Neural crest cell (in vitro differentiated cells): ENCODE measurements around the gene KRT77. TPM values are rescaled to one million over a fixed set of nuclear protein-coding genes. Genes with fewer than 3 reads are reported as not detected.
"Not testable (repeated sequence)": the region's sequence is repeated elsewhere in the genome, so short reads cannot be mapped to it uniquely, and the experiment has no call there.

ENCODE experiments used
- DNase-seq: peaks from one replicate; pipeline ENCODE4 v3.0.0; 2021; ENCODE audit warnings: low read depth, mixed read lengths, low spot score
- H3K27ac Mint-ChIP-seq: one replicate; pipeline ENCODE4 v1.8.0; 2021; ENCODE audit warnings: mild to moderate bottlenecking, mixed read lengths; ENCODE audit not compliant: unreplicated experiment
- H3K27me3 Mint-ChIP-seq: 2 replicates; pipeline ENCODE4 v1.8.0; 2021; ENCODE audit warnings: low read depth, mild to moderate bottlenecking, mixed read lengths
- H3K36me3 Mint-ChIP-seq: 2 replicates; pipeline ENCODE4 v1.8.0; 2021; ENCODE audit warnings: low read depth, mild to moderate bottlenecking, mixed read lengths
- H3K4me1 Mint-ChIP-seq: 2 replicates; pipeline ENCODE4 v1.8.0; 2021; ENCODE audit warnings: mixed read lengths
- H3K4me3 Mint-ChIP-seq: one replicate; pipeline ENCODE4 v1.8.0; 2021; ENCODE audit warnings: mild to moderate bottlenecking, mixed read lengths
- H3K9me3 Mint-ChIP-seq: 2 replicates; pipeline ENCODE4 v1.8.0; 2021; ENCODE audit warnings: mixed read lengths
- total RNA-seq: library from RNA; stranded (reverse); gene quantifications from 2 replicates; pipeline ENCODE4 v1.2.1, GENCODE V29; 2021
- TF ChIP-seq, protein P1 (sequence below): fragments of 200-600 bp; sonication (generic); conservative IDR thresholded peaks from 2 replicates; pipeline ENCODE4 v1.5.0; 2021; ENCODE audit warnings: antibody characterized with exemption, mild to moderate bottlenecking

Gene KRT77
- total RNA-seq, 1 donor from 2014 or later, result not detected

DNA sequence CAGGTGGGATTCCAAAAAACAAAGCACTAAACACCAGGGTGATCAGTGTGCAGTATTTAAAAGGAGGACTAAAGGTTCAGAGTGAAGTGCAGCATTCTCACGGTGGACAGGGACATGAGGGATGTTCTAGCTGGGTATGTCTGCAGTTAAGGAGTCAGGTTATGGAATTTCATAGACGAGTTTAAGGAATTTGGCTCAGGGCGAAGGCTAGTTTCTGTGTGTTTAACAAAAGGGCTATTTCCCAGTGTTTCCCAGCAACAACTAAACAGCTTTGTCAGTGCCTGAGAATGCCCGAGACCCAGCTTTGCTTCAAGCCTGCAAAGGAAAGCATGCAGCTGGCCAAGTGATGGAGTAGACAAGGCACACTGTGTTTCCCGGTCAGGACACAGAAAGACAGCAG lies 30.1 kb downstream of the KRT77 start:
- Mint-ChIP-seq H3K4me1 (no peaks in the 10 kb centered on the region), H3K27me3 (peaks cover 9% of the 10 kb centered on the region), H3K36me3 (no peaks in the 10 kb centered on the region), H3K27ac (no peak overlapping the region), H3K9me3 (peaks cover 2% of the 10 kb centered on the region), H3K4me3 (no peak overlapping the region)
- DNase-seq, result no peak
- TF ChIP-seq, protein P1, sequence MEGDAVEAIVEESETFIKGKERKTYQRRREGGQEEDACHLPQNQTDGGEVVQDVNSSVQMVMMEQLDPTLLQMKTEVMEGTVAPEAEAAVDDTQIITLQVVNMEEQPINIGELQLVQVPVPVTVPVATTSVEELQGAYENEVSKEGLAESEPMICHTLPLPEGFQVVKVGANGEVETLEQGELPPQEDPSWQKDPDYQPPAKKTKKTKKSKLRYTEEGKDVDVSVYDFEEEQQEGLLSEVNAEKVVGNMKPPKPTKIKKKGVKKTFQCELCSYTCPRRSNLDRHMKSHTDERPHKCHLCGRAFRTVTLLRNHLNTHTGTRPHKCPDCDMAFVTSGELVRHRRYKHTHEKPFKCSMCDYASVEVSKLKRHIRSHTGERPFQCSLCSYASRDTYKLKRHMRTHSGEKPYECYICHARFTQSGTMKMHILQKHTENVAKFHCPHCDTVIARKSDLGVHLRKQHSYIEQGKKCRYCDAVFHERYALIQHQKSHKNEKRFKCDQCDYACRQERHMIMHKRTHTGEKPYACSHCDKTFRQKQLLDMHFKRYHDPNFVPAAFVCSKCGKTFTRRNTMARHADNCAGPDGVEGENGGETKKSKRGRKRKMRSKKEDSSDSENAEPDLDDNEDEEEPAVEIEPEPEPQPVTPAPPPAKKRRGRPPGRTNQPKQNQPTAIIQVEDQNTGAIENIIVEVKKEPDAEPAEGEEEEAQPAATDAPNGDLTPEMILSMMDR, result no peak

DNA sequence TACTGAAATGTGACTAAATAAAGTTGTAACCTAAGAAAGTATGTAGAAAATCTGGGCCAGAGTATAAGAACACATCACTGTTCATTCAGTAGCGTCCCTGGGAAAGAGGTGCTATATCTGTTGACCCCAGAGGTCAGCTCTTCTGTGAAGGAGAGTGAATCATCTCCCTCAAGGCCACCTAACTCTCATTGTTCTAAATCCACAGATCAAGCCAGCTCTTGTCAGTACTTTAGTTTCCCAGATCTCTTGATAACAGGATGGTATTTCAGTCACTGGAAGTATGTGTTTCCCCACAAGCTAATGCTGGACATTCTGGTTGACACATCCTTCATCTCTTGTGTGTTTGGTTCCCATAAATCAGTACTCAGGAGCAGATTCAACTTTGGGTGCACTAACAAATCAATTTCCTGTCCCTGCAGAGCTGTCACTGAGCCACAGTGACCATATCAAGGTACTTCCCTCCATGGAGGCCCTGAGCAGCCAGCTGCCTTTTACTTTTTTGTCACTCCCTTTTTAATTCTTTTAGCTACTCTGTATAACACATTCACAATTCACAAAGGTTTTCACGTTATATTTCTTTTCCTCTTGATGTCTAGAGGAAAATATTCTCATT lies 30.9 kb downstream of the KRT77 start:
- H3K9me3 Mint-ChIP-seq, result peaks cover 2% of the 10 kb centered on the region
- TF ChIP-seq, protein P1, result no peak
- no peak for DNase-seq
- no peaks in the 10 kb centered on the region for H3K4me1 Mint-ChIP-seq
- H3K27ac Mint-ChIP-seq, result no peak overlapping the region
- no peak overlapping the region for H3K4me3 Mint-ChIP-seq
- peaks cover 11% of the 10 kb centered on the region for H3K27me3 Mint-ChIP-seq
- no peaks in the 10 kb centered on the region for H3K36me3 Mint-ChIP-seq

DNA sequence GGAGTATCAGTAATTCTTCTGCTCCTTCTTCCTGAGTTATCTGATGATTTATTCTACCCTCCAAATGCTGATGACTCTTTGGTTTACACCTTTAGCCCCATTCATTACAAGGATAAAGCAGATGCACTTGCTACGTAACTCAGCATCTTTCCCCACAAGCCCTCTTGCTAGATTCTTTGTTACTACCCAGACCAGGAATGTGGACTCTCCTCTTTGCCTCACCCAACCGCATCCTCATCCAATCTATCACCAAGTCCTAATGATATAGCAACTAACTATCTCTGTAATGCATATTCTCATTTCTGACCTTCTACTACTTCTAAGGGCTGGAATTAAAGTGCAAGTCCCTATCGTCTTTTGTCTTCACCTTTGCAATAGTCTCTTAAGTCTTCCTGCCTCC lies 32.4 kb downstream of the KRT77 start:
- no peak overlapping the region for H3K4me3 Mint-ChIP-seq
- peaks cover 18% of the 10 kb centered on the region for H3K27me3 Mint-ChIP-seq
- no peaks in the 10 kb centered on the region for H3K4me1 Mint-ChIP-seq
- DNase-seq, result no peak
- H3K27ac Mint-ChIP-seq, result no peak overlapping the region
- TF ChIP-seq, protein P1, result no peak
- no peaks in the 10 kb centered on the region for H3K9me3 Mint-ChIP-seq
- H3K36me3 Mint-ChIP-seq, result no peaks in the 10 kb centered on the region

DNA sequence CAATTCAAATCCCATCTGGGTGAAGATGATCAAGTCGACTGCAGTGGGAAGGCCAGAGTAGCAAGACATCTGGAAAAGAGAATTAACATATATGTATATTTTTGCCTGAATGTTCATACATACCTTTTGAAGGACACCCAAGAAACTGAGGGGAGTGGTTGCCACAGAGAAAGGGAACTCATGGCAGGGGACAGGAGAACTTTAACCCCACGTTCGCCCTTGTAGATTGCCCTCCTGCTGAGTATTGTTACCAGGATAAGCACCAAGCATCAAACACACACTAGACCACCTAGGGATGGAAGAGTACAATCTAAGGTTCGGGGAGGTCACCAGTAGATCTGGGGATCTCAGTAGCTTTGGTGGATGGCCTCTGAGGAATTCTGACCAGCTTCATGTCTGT lies 32.8 kb downstream of the KRT77 start:
- no peaks in the 10 kb centered on the region for H3K36me3 Mint-ChIP-seq
- DNase-seq, result no peak
- peaks cover 20% of the 10 kb centered on the region for H3K27me3 Mint-ChIP-seq
- no peak overlapping the region for H3K27ac Mint-ChIP-seq
- H3K4me3 Mint-ChIP-seq, result no peak overlapping the region
- no peaks in the 10 kb centered on the region for H3K9me3 Mint-ChIP-seq
- TF ChIP-seq, protein P1, result no peak
- no peaks in the 10 kb centered on the region for H3K4me1 Mint-ChIP-seq

DNA sequence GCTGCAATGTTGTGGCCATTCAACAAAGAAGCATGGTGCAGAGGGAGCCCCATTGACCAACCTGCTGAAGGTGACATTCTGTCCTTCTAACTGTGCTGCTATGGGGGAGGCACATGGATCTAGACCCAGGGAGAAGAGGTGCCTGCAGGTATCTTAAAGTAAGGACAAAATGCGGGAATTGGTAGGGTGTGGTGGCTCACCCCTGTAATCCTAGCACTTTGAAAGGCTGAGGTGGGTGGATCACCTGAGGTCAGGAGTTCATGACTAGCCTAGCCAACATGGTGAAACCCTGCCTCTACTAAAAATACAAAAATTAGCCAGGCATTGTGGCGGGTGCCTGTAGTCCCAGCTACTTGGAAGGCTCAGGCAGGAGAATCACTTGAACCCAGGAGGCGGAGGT lies 33.4 kb downstream of the KRT77 start:
- DNase-seq, H3K27ac Mint-ChIP-seq, H3K9me3 Mint-ChIP-seq, H3K4me1 Mint-ChIP-seq, H3K36me3 Mint-ChIP-seq, H3K4me3 Mint-ChIP-seq: not testable (repeated sequence)
- H3K27me3 Mint-ChIP-seq, result peaks cover 25% of the 10 kb centered on the region

DNA sequence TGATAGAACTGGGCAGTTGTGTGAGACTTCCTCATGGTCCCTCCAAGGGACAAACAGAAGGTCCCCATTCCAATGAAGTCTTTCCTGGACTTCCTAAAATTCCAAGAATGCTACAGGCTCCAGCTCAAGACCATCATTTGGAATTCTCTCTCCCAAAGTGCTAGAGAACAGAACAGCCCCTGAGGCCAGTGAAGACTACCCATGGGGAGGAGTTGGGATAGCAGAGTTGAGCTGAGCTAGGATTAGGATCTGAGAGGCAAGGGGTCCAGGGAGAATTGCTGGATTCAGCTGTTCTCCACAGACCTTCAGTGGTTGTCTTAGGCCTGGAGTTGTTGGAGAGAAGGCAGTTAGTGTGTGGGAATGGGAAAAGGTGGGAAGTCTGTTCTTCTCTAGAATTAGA lies 33.9 kb downstream of the KRT77 start:
- DNase-seq, result no peak
- TF ChIP-seq, protein P1, result no peak
- no peak overlapping the region for H3K27ac Mint-ChIP-seq
- no peaks in the 10 kb centered on the region for H3K9me3 Mint-ChIP-seq
- no peaks in the 10 kb centered on the region for H3K4me1 Mint-ChIP-seq
- H3K4me3 Mint-ChIP-seq, result no peak overlapping the region
- no peaks in the 10 kb centered on the region for H3K36me3 Mint-ChIP-seq
- H3K27me3 Mint-ChIP-seq, result peaks cover 27% of the 10 kb centered on the region
